ENCODE results near the gene CAMLG.

Gene CAMLG

DNA sequence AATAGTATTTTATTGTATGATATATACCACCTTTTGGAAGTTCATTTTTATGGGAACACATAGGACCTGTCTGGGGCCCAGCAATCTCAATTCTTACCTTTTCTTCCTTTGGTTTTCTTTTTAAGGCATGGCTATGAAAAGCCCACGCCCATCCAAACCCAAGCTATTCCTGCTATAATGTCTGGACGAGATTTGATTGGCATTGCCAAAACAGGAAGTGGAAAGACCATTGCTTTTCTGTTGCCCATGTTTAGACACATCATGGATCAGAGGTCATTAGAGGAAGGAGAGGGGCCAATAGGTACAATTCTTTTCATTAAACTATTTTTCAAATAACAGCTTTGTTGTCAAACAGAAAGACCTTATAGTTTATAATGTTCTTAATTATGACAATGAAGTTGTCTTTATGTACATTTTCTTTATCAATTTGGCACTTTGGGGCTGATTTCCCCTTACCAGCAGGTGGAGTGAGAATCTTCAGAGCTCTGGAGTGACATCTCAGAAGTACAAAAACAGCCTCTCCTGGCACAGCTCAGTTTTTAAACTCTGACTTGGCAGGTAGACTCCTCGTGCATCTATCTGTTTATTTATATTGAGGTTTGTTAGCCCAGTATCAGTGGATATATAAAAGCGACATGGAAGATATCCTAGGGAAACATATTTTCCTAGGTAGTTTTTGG is 46.0 kb downstream of the CAMLG start:
- no peak for DNase-seq

DNA sequence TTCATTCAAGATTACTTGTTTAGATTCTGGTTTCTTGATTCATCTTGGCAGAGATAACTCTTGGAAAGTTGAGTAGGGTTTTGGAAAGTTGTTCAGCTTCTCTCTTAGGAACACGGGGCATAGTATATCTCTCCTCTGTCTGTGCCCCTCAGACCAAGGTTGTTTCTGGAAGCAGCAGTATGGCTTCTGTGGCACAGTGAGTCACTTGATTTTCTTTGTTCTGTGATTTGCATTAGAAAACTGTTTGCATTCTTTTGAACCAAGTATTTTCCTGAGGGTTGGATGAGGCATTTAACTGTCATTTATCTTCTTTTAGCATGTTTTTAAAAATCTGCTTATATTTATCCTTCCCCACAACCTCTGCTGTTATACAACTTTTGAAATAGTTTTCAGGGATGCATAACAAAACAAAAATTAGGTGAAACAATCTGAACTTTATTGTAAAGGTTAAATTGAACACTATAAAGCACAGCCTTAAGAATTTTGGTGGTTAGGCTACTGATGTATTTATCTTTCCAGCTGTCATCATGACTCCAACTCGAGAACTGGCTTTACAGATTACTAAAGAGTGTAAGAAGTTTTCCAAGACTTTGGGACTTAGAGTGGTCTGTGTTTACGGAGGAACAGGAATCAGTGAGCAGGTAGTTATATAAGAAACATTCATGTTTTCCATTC is 46.7 kb downstream of the CAMLG start:
- DNase-seq = no peak

DNA sequence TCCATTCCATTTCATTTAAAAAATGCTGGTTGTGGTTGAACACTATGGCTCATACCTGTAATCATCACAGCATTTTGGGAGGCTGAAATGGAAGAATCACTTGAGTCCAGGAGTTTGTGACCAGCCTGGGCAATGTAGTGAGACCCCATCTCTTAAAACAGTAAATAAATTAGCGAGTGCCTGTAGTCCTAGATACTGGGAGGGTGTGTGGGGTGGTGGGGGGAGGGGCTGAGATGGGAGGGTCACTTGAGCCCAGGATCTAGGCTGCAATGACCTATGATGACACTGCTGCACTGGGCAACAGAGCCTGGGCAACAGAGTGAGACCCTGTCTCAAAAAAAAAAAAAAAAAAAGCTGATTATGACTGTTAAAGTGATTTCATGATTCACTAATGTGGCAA is 49.3 kb downstream of the CAMLG start:
- no peak for DNase-seq

DNA sequence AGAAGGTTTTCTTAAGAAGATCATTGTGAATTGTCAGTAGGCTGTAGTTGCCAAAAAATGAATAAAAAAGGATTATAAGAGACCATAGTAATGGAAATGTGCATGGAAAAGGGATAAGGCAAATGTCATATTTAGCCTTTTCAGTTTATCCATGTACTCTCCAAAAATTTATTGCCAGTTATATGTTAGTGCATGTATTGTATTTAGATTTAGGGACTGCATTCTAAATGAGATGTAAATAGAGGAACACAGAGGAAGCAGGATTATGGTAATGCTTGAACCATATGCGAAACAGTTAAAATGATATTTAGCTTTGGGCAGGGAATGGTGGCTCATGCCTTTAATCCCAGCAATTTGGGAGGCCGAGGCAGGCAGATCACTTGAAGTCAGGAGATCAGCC is 53.2 kb downstream of the CAMLG start:
- no peak for DNase-seq

DNA sequence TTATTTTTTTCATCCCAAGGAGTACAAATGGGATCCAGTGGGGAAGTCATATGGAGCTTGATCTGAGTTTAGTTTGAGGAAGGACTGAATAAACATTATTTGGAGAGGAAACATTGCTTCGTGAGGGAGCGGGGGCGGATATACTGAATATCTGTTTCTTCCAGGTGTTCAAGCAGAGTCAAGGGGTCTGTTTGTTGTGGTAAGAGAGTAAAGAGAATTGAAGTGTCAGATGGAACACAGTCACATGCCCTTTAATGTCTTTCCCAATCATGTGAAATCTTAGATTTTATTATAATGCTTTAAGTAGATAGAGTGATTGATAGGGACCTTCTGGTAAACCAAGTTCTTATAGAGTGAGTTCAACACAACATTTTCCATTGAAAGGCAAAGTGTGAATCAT is 53.9 kb downstream of the CAMLG start:
- no peak for DNase-seq

DNA sequence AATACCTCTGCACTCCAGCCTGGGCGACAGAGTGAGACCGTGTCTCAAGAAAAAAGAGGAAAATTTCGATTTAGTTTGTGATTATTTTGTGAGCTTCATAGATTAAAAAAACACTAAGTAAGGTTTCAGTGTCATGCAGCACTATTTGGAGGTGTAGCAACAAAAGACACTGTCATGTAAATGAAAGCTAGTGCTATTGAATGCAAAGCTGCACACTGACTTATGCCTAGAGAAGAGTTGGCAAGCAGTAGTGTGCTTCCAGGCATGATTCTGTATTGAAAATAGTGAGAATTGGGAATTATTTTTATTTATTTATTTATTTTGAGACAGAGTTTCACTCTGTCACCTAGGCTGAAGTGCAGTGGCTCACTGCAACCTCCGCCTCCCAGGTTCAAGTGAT is 54.8 kb downstream of the CAMLG start:
- no peak for DNase-seq

DNA sequence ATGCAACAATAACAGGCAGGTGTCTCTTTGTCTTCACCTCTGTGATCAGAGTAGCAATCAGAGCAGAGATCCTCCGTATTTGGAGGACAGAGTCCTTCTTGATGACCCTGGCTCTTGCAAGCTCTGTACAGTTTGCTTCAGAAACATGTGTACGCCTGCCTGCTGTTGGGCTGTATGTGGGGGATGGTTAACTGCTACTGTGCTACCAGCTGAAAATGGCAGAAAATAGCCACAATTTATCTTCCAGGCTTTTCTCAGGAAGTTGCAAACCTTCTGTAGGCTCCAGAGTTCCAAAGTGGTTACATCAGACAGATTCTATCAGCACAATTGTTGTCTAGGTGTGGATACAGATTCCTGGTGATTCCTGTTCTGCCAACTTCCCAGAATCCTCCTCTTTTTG is 55.7 kb downstream of the CAMLG start:
- peak; percentile 21 for DNase-seq

DNA sequence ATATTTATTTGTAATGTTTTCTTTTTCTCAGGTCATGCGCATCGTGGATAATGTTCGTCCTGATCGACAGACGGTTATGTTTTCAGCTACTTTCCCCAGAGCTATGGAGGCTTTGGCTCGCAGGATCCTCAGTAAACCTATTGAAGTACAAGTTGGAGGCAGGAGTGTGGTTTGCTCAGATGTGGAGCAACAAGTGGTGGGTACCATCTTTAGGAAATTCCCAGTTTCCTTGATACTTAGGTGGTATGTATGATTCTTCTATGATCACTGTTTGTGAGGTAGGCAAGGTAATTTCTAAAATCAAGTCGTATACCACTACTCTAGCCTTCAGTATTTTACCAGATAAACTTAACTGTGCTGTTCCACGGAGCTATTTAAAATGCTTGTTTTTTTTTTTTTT is 56.5 kb downstream of the CAMLG start:
- DNase-seq = no peak

DNA sequence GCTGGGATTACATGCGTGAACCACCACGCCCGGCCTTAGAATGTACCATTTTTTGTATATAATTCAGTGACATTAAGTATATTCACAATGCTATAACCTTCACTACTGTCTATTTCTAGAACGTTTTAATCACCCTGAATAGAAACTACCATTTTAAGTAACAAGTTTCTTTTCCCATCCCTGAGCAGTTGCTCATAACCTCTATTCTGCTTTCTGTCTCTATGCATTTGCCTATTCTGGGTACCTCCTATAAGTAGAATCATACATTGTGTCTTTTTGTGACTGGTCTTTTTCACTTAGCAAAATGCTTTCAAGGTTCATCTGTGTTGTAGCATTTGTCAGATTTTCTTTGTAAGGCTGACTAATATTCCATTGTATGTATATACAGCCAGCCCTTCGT is 60.1 kb downstream of the CAMLG start:
- no peak for DNase-seq

Data from fibroblast of skin of abdomen (primary cell).